Stimulated activated CD4-positive, alpha-beta T cell treated with anti-CD3 and anti-CD28 coated beads, TNF-alpha, amount 100 ng/mL, for 24 hours (primary cell): ENCODE measurements around the gene LHX6.

Source experiments
- DNase-seq, 3 experiments: peaks; one replicate each; pipeline ENCODE4 v3.0.0-alpha.2; 2020; ENCODE audit warnings: low read depth in 3 of 3

The LHX6 gene

GRCh38 chr9:122192261-122192875 lies 36.4 kb downstream of the LHX6 start:
- DNase-seq = no peak

GRCh38 chr9:122191584-122191983 lies 37.2 kb downstream of the LHX6 start:
- DNase-seq = no peak

GRCh38 chr9:122190597-122191381 lies 38.0 kb downstream of the LHX6 start:
- DNase-seq = peak in 1 of 3 experiments; percentile 7

- no peak for DNase-seq
Observed at GRCh38 chr9:122188369-122188768, 40.4 kb downstream of the LHX6 start.

GRCh38 chr9:122186777-122187470 lies 41.8 kb downstream of the LHX6 start:
- DNase-seq = no peak

GRCh38 chr9:122186301-122186700 lies 42.5 kb downstream of the LHX6 start:
- no peak for DNase-seq

GRCh38 chr9:122184551-122184950 lies 44.2 kb downstream of the LHX6 start:
- no peak for DNase-seq

- DNase-seq = no peak
Observed at GRCh38 chr9:122183501-122183900, 45.3 kb downstream of the LHX6 start.

- DNase-seq = no peak
Observed at GRCh38 chr9:122180633-122181032, 48.1 kb downstream of the LHX6 start.

GRCh38 chr9:122179690-122180074 lies 49.1 kb downstream of the LHX6 start:
- no peak for DNase-seq

- no peak for DNase-seq
Observed at GRCh38 chr9:122179054-122179689, 49.6 kb downstream of the LHX6 start.

GRCh38 chr9:122176916-122177315 lies 51.8 kb downstream of the LHX6 start:
- no peak for DNase-seq

GRCh38 chr9:122173670-122174069 lies 55.1 kb downstream of the LHX6 start:
- no peak for DNase-seq

GRCh38 chr9:122172131-122172530 lies 56.6 kb downstream of the LHX6 start:
- no peak for DNase-seq

GRCh38 chr9:122168356-122168755 lies 60.4 kb downstream of the LHX6 start:
- no peak for DNase-seq

- no peak for DNase-seq
Observed at GRCh38 chr9:122164286-122164685, 64.5 kb downstream of the LHX6 start.

GRCh38 chr9:122162415-122162814 lies 66.3 kb downstream of the LHX6 start:
- DNase-seq = no peak

GRCh38 chr9:122159925-122160246 lies 68.9 kb downstream of the LHX6 start:
- no peak for DNase-seq

GRCh38 chr9:122159026-122159924 lies 69.5 kb downstream of the LHX6 start, which contains the start of the genes MORN5 and NDUFA8:
Gene MORN5 (plus strand): TSS chr9:122159908. CDS start chr9:122159973, 65 bp downstream.
Gene NDUFA8 (minus strand): TSS chr9:122159779. CDS start chr9:122159677, 102 bp downstream.
- peak; percentile 91 to 95 (median 92) for DNase-seq

GRCh38 chr9:122158202-122158601 lies 70.6 kb downstream of the LHX6 start:
- DNase-seq = peak in 1 of 3 experiments; percentile 14

GRCh38 chr9:122155796-122156195 lies 73.0 kb downstream of the LHX6 start:
- DNase-seq = no peak
